Endothelial cell of hepatic sinusoid (primary cell): ENCODE measurements around the gene TMEM97.
"Not testable (repeated sequence)": the region's sequence is repeated elsewhere in the genome, so short reads cannot be mapped to it uniquely, and the experiment has no call there.

Source experiments
- in situ Hi-C: cut with HindIII; loops from 2 replicates; pipeline ENCODE4 v1.10.0; 2017; ENCODE audit warnings: low sequenced_read_pairs

The TMEM97 gene

GRCh38 chr17:28335959-28336871, 17.2 kb downstream of the TMEM97 start:
- in situ Hi-C loops, result no loop called here

DNA sequence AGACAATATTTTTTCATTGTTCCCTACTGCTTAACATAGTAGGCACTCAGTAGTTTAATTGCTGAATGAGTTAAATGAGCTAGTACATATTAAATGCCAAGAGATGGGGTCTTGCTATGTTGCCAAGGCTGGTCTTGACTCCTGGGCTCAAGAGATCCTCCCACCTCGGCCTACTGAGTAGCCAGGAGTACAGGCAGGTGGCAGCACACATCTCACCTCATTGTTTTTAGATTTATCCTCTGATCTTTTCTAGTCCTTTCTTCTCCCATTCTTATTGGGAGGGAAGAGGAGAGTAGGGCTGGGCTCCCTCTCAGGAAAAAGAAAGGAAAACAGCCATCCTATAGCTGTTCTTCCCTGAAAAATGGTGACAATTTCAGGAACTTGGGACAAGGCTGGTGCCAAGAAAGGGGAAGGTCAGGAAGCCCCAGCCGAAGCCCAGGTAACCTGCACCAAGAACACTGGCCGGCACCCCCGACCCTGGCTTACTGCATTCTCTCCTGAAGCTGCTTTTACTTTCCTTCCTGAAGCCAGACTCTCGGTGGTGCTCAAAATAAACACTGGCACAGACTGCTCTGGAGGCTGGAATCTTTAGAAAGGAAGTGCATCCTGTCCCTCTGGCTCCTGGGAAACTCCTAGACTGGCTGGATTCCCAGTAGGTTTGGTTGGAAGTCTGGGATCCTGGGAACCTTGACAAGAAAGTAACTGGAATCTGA, 19.2 kb downstream of the TMEM97 start:
- in situ Hi-C loops, result no loop called here

DNA sequence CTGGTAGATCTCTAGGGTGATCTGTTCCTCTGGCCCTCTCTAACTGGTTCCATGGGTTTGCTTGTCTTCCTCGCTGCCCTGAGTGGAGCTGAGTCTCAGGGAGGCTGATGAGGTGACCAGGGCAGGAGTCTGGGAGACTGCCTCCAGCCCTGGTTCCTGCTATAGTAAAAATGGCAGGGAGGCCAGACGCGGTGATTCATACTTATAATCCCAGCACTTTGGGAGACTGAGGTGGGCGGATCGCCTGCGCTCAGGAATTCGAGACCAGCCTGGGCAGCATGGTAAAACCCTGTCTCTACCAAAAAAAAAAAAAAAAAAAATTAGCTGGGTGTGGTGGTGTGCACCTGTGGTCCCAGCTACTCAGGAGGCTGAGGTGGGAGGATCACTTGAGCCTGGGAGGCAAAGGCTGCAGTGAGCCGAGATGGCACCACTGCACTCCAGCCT, 19.8 kb downstream of the TMEM97 start:
- in situ Hi-C loops, result not testable (repeated sequence)

- in situ Hi-C loops, result no loop called here
Measured at GRCh38 chr17:28339431-28339830, 20.4 kb downstream of the TMEM97 start.

- in situ Hi-C loops, result no loop called here
Measured at GRCh38 chr17:28340374-28340773, 21.4 kb downstream of the TMEM97 start.

GRCh38 chr17:28341516-28341915, 22.5 kb downstream of the TMEM97 start:
- in situ Hi-C loops, result no loop called here

DNA sequence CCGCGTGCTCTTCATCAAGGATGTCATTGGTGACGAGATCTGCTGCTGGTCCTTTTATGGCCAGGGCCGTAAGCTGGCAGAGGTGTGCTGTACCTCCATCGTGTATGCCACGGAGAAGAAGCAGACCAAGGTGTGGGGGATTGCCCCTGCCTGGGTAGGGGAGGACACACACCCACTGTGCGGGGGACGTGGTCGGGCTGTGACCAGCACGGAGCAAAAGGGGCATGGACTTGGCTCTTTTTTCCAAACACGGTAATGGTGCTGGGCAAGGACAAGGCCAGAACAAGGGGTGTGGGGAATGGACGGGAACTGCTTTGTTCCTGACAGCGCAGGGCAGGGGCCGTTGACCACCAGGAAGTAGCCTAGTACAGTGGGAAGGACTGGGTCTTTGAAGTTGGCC, 23.3 kb downstream of the TMEM97 start:
- in situ Hi-C loops, result no loop called here

GRCh38 chr17:28343491-28343932, 24.5 kb downstream of the TMEM97 start:
- in situ Hi-C loops, result no loop called here

- in situ Hi-C loops, result no loop called here
Measured at GRCh38 chr17:28344011-28344410, 25.0 kb downstream of the TMEM97 start.

DNA sequence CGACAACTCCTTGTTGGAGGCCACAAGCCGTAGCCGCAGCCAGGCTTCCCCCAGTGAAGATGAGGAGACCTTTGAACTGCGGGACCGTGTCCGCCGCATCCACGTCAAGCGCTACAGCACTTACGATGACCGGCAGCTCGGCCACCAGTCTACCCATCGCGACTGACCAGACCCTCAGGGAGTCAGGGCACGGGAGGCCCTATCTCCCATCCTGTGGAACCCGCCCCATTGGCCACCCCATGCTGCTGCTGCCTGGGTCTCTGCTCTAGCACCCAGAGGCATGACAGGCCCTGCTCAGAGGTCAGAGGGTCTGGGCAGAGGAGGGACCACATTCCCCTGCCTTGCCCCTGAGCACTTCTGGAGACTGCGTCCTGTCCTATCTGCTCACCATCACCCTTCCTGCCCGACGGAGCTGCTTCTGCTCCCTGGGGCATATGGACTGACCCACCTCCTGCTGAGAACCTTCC, 25.5 kb downstream of the TMEM97 start:
- in situ Hi-C loops, result no loop called here

- in situ Hi-C loops, result no loop called here
Measured at GRCh38 chr17:28345419-28346198, 26.6 kb downstream of the TMEM97 start.

DNA sequence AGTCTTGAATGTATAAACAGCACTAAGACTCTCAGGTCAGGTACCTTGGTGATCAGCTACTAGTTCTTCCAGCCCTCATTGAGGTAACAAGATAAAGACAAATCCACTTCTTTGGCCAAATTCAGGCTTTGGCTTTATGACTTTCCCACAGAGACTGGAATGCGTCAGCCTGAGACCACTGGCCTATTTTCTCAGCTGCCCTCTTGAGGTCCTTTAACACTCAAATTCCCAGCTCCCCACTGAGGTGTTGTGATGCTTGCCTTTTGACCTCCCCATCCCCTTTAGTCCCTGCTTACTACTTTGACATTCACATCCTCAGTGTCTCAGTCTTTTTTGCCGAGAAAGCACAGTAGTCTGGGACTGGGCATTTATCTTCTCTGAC, 27.2 kb downstream of the TMEM97 start:
- in situ Hi-C loops, result no loop called here

- in situ Hi-C loops, result no loop called here
Measured at GRCh38 chr17:28346746-28347246, 27.8 kb downstream of the TMEM97 start.

- in situ Hi-C loops, result no loop called here
Measured at GRCh38 chr17:28347261-28347891, 28.4 kb downstream of the TMEM97 start.

DNA sequence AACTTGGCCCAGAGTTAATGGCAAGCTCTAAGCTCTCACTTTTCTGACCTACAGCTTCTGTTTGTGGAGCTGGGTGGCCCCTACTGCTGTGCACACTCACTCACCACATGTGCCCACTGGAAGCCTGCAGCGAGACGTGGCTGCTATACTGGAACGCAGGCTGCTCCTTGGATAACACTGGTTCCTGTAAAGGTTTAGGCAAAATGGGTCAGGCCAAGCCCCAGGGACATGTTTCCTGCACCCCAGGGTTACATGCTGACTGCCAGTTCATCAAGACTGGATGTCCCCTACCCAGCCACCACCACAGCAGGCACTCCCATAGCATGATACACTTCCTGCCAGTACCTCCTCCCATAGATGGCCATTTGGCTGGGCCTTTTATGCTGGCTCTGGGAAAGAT, 30.0 kb downstream of the TMEM97 start:
- in situ Hi-C loops, result no loop called here

DNA sequence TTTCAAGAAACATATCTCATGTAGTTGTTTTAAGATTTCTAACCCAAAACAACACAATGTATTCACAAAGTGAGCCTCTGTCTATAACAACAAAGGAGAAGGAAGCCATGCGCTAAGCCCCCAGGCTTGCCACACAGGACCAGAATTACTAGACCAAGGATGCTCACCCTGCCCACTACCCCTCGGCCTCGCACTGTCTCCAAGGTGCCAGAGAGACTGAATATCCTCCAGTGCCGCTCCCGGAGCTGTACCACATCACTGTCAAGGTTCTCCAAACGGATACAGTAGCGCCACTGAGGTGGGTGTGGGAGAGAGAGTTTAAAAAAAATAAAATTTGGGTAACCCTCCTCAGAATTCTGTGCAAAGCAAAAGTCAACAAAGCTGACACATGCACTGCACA, 31.3 kb downstream of the TMEM97 start:
- in situ Hi-C loops, result no loop called here

DNA sequence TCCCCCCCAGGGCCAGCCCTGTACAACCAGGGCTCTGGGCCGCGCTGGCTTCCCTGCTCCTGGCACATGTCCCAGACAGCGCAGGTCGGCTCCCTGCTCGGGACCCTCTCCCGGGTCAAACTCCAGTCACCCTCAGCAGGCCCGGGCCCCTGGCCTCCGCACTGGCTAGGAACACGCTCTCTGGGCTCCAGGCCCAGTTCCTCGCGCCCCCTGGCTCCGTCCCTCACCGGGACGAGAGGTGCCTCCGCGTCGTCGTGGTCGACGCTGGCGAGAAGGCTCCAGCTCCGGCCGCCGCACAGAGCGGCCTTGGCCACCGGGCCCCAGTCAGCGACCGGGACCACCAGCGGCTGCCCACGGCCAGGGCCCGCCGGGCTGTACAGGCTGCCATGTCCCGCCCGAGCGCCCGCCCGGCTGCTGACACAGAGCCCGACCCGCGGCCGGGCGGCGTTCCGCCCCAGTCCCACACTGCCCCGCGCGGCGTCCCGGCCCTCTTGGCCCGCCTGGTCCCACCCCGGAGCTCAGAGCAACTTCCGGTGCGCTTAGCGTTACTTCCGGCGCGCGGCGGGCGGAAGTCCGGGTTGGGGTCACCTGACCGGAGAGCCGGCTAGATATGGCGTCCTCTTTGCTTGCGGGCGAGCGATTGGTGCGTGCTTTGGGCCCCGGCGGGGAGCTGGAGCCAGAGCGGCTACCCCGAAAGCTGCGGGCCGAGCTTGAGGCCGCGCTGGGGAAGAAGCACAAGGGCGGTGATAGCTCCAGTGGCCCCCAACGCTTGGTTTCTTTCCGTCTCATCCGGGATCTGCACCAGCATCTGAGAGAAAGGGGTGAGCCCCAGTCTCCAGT, 38.3 kb downstream of the TMEM97 start, which contains the start of gene POLDIP2:
Gene POLDIP2, minus strand, starts transcription at position 467 of the 840 bp plus-strand sequence. Its CDS starts 79 bp downstream, at position 388.
- in situ Hi-C loops, result loop anchor here (5.0 kb wide), 1 partner anchor 40 kb away; the partner anchor contains the start of gene TMEM97

DNA sequence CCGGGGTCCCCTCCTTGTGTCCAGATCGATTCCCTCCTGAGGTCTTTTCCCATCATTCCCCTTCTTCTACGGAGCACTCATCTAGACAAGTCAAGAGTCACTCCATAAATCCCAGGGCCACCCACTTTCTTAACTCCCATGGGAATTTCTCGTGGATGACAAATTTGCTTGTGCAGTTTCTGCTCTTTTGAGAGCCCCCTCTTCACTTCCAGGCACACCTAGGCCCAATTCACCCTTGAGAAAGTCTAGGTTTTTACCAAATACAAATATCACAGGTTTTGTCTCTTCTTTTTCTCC, 38.8 kb downstream of the TMEM97 start:
- in situ Hi-C loops, result loop anchor here (5.0 kb wide), 1 partner anchor 41 kb away; the partner anchor contains the start of gene TMEM97

DNA sequence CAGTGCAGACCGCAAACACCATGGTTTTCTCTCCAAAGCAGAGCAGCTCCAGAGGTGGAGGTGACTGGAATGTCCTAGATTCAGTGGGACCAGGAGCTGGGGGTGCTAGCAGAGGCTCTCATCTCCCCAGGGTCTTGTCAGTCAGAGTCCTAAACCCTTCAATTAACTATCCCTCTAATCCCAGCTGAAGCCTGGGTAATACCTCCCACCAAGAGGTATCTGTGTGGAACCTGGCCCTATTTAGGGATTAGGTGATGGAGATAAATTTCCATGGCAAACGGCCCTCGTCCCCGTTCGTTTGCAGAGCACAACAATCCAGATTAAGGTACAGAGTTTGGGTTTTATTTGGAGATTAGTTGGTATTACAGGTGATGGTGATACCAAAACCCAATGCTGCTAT, 44.2 kb downstream of the TMEM97 start:
- in situ Hi-C loops, result no loop called here
